Bone marrow (tissue), 2 donors: ENCODE data around the gene SRRM3.
"Not testable (repeated sequence)": the region's sequence is repeated elsewhere in the genome, so short reads cannot be mapped to it uniquely, and the experiment has no call there.

Experiments
- DNase-seq, 2 donors: peaks; one replicate each; lab custom pipeline; 2025; lab: John Stamatoyannopoulos, UW

SRRM3 gene

DNA sequence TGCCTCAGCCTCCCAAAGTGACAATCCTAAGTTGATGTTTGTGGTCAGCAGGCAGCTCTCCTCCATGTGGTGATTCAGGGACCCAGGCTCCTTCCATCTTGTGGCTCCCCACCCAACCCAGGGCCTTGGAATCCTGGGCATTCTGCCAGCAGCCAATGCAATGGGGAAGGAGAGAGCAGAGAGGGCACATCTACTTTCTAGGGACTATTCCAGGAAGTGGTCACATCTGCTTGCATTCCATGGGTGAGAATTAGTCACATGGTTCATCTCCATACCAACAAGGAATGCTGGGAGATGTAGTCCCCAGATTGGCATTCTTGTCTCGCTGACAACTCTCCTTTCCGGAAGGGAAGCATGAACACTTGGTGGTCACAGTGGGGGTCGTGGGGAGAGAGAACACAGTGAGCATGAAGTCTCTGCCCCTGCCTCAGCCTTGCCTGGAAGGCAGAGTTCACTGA lies 9.9 kb upstream of the SRRM3 start:
- DNase-seq, result no peak

GRCh38 chr7:76193466-76193865 lies 8.2 kb upstream of the SRRM3 start:
- DNase-seq, result no peak

GRCh38 chr7:76193883-76194282 lies 7.8 kb upstream of the SRRM3 start:
- no peak for DNase-seq

- no peak for DNase-seq
These were observed 4.9 kb upstream of the SRRM3 start for GRCh38 chr7:76196786-76197185.

DNA sequence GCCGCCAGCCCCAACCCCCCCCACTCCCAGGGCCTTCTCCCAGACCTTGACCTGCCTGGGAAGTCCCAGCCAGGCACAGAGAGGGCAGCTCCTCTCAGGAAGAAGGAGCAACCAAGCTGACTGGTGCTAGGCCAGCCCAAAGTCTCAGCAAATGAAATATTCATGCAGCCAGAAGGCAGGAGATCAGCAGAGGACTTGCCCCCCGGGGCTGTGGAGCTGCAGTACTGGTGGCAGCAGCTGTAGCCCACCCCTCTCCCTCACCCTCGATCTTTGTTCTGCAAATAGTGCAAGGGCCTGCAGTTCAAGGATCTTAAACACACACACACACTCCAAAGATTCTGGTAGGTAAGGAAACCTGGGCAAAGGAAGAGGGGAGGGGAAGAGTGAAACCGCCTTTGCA lies 3.5 kb upstream of the SRRM3 start:
- DNase-seq, result no peak

DNA sequence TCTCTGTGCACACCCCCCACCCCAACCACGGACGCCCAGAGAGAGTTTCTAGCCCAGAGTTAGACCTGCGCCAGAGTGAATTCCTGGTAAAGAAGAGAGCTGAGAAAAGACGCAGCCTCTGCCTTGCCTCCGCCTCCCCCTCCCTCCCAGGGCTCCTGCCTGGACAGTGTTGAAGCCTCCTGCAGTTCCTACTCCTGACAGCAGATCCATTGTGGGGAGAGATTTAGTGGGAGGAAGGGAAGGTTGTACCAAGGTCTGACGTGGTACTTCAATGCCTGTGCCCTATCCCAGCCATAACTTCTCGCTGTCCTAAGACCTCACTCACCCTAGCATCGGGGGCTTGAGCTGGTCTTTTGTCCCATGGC lies 952 bp downstream of the SRRM3 start:
- DNase-seq, result no peak

- DNase-seq, result no peak
These were observed 2.5 kb downstream of the SRRM3 start for GRCh38 chr7:76204147-76204546.

- DNase-seq, result no peak
These were observed 4.9 kb downstream of the SRRM3 start for GRCh38 chr7:76206633-76207032.

DNA sequence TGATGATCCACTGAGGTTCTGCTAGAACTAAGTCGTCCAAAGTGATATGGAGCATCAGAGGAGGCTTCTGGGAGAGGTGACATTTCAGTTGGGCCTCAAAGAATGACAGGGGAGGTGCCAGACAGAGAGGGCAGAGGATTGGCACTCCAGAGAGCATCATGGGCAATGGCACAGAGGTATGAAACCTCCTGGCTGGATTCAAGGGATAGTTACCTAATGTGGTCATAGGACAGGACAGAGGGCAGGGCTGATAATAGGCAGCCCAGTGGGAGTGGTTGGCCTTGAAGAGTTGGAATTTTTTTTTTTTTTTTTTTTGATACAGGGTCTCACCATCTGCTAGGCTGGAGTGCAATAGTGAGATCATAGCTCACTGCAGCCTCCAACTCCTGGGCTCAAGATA lies 7.6 kb downstream of the SRRM3 start:
- no peak for DNase-seq

DNA sequence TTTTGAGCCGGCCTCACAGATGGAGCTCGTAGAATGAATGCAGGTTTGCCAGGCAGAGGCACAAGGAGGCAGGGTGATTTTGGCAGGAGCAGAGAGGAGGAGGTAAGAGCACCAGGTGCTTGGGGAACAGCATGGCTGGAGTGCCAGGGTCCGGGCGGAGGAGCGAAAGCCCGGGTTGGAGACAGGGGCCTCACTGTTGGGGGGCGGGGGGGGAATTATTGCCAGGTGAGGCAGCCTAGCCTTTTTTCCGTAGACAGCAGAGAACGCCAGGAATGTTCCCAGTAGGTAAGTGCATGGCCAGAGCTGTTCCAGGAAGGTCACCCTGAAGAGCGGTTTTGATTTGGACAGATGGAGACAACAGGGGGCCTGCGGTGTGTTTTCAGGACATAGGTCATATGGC lies 9.5 kb downstream of the SRRM3 start:
- DNase-seq, result no peak

GRCh38 chr7:76215349-76215748 lies 13.7 kb downstream of the SRRM3 start:
- not testable (repeated sequence) for DNase-seq

DNA sequence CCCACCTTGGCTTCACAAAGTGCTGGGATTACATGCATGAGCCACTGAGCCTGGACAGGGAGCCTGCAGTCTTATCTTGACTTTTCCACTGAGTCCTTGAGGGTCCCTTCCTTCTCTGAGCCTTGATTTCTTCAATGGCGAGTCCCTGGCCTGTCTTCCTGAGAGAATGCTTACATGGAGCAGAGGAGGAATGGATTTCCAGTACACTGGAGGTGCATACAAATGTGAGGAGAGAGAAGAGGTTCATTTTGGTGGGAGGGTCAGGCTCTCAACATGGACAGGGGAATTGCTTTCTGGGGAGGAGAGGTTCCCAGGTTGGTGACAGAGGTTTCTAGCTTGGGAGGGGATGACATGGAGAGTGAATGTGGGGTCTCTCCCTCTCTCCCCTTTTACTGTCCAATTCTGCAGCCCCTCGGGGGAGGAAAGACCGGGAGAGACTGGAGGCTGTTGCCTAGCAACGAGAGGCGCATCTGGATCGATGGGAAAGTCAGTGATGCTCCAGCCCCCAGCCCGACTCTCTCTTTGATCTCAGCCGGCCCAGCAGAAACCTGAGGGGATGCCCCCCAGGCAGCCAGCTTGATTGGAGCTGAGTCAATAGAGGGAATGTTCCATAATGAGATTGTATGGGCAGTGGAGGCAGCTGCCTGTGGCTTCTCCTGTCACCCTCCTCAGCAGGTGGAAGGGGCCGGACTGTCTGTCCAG lies 14.8 kb downstream of the SRRM3 start:
- DNase-seq, result no peak

GRCh38 chr7:76217942-76218566 lies 16.4 kb downstream of the SRRM3 start:
- DNase-seq, result no peak

- DNase-seq, result no peak
These were observed 18.7 kb downstream of the SRRM3 start for GRCh38 chr7:76220185-76221057.

DNA sequence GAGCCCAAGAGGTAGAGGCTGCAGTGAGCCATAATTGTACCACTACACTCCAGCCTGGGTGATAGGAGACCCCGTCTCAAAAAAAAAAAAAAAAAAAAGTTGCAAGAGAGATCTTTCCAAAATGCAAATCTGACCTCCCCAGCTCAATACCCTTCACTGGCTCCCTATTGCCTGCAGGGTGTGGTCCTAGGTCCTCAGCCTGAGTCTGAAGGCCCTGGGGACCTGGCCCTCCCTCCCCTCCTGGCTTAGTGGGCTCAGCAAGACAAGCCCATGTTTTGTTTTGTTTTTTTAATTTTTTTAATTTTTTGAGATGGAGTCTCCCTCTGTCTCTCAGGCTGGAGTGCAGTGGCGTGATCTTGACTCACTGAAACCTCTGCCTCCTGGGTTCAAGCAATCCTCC lies 20.6 kb downstream of the SRRM3 start:
- DNase-seq, result no peak

DNA sequence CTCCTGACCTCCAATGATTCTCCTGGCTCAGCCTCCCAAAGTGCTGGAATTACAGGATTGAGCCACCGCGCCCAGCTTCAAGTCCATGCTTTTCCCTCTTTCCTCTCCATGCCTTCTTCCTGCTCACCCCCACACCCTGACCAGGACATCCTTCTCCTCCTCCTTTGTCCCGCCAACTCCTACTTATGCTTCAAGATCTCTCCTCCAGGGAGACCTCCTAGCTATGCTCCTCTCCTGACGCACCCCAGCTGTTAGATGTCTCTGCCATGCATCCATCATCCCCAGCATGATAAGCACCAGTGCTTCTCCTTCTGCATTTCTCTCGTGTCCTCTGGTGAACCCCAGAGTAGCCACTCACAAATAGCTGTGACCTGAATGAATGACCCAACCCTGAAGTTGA lies 21.1 kb downstream of the SRRM3 start:
- DNase-seq, result no peak

DNA sequence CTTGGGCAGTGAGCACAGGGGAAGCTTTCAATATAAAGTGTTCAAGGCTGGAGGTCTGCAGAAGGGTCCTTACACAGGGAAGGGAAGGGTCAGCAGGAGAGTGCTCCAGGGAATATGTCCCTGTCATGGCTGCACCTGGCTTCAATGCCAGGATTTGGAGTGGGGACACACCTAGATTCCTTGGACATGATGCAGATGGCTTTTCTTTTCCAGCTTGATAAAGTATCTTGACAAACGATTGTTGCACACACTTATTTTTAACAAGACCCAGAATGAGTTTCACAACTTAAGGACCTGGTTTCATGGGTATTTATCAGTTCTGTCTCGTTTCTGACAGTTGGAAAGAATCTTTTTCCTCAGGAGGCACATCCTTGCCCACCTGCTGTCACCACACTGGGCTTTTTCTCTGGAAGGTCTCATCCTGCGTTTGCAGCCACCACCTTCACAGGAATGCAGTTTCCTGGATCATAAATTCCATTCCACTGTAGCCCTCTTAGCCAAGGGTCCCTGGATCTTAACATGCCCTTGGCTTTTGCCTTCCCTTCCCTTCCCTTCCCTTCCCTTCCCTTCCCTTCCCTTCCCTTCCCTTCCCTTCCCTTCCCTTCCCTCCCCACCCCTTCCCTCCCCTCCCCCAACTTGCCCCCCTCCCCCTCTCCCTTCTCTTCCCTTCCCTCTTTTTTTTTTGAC lies 21.7 kb downstream of the SRRM3 start:
- no peak for DNase-seq

- no peak for DNase-seq
These were observed 23.0 kb downstream of the SRRM3 start for GRCh38 chr7:76224695-76225094.

DNA sequence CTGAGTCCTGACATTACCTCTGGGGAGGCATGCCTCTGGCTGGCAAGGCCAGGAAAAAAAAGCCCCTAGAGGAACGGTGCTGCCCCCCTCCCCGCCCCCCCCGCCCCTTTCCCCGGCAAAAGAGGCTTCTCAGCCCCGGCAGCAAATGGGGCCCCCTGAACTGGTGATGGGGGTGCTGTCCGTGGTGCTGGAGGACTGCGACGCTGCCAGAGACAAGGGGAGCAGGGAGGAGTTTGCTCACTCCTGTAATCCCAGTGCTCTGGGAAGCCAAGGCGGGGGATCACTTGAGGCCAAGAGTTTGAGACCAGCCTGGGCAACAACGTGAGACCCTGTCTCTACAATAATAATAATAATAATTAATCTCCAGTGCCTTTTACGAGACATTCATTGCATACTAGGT lies 23.7 kb downstream of the SRRM3 start:
- no peak for DNase-seq

- DNase-seq, result no peak
These were observed 24.3 kb downstream of the SRRM3 start for GRCh38 chr7:76225951-76226350.

GRCh38 chr7:76226878-76227423 lies 25.3 kb downstream of the SRRM3 start:
- not testable (repeated sequence) for DNase-seq

DNA sequence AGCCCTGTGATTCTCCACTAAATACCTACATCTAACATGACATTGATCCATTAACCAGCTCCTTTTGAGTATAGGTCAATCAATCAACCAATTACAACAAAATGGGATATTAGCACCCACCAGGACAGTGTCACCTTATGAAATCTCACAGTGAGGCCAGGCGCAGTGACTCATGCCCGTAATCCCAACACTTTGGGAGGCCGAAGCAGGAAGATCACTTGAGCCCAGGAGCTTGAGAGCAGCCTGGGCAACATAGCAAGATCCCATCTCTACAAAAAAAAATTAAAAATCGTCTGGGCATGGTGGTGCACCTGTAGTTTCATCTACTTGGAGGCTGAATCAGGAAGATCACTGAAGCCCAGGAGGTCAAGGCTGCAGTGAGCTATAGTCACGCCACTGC lies 28.5 kb downstream of the SRRM3 start:
- DNase-seq, result no peak
